HG02642 (cell line): ENCODE measurements around the gene LOX.

Experiments used
- ATAC-seq: cut with Tn5 transposase; IDR thresholded peaks from one replicate; pipeline ENCODE4 v1.9.1; 2021; ENCODE audit warnings: mild to moderate bottlenecking; ENCODE audit not compliant: unreplicated experiment, poor library complexity

The LOX gene

GRCh38 chr5:122056913-122057312 is 21.1 kb downstream of the LOX start:
- ATAC-seq = no peak

DNA sequence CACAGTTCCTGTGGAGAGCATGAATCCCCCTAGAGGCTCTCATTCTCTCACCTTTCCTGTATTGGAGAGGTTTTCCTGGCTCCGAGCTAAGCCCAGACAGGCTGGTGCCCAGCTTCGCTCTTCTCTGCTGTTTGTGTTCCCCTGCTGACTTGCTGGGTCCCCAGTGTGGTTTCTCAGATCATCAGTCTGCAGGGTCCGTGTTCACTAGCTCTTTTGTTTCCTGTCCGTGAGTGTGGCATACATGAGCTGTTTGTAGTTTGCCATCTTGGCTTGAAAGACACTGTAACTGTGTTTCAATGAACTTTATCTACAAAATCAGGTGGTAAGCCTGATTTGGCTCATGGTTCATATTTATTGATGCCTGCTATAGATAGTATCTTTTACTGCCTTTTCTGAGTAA is 23.8 kb downstream of the LOX start:
- ATAC-seq = no peak

DNA sequence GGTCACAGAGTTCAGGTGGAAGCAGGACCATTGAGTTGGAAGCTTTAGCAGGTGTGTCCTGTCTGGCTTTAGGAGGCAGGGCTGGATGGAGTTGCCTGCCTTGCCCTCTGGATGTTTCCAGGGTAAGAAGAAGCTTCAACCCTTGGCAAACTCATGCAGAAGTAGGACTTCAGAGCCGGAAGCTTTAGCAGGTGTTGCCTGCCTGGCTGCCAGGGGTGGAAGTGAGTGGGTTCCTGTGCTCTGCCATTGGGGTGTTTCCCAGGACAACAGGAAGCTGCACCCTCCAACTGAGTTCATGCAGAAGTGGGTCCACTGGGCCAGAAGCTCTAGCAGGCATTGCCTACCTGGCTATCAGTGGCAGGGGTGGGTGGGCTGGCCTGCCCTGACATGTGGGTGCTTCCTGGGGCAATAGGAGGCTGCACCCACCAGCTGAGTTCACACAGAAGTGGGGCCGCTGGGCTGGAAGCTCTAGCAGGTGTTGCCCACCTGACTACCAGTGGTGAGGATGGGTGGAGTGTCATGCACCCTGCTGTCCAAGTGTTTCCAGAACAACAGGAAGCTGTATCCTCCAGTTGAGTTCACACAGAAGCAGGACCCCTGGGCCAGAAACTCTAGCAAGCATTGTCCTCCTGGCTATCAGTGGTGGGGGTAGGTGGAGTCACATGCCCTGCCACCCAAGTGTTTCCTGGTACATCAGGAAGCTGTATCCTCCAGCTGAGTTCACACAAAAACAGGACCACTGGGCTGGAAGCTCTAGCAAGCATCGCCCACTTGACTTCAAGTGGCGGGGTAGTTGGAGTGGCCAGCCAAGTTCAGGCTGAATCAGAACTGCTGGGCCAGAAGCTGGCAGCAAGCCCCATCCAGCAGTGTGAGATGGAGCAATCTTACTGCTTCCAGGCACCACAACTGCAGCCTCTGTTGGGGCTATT is 24.6 kb downstream of the LOX start:
- no peak for ATAC-seq

DNA sequence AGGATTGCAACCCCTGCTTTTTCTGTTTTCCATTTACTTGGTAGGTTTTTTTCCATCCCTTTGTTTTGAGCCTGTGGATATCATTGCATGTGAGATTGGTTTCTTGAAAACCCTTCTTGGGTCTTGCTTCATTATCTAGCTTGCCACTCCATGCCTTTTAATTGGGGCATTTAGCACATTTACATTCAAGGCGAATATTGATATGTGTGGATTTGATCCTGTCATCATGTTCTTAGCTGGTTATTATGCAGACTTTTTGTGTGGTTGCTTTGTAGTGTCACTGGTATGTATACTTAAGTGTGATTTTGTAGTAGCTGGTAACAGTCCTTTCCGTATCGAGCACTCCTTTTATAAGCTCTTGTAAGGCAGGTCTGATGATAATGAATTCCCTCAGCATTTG is 26.5 kb downstream of the LOX start:
- ATAC-seq = no peak

DNA sequence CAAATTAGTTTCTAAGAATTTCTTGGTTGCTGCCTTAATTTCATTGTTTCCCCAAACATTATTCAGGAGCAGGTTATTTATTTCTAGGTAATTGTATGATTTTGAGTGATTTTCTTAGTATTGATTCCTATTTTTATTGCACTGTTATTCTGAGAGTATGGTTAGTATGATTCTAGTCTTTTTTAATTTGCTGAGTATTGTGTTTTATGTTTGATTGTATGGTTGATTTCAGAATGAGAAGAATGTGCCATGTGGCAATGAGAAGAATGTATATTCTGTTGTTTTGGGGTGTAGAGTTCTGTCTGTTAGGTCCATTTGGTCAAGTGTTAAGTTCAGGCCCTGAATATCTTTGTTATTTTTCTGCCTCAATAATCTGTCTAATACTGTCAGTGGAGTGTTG is 27.1 kb downstream of the LOX start:
- no peak for ATAC-seq

DNA sequence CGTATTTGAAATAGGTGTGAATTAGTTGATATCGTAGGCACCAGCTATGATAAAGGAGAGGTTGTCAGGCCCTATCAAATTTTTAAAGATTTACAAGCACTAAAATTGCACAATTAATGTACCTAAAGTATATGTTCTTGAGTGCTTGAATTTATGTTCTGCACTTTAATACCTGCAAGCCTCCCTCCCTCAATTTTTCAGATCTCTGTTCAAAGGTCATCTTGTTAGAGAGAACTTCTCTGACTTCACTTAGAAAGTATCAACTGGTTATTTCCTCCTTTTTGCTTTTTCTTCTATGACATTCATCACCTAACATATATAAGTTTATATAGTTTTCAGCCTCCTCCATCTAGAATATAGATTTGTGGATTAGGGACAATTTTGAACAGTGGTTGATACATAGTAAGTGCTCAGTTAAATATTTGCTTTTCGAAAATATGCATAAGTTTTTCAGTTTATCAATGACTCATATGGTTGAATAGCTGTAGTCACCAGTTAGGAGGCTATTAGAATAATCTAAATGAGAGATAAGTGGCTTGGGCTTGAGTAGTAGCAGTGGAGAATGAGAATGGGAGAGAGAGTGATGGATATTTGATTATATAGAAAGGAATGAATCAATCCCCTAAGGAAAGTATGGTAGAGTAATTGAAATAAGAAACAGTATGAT is 37.3 kb downstream of the LOX start:
- no peak for ATAC-seq

DNA sequence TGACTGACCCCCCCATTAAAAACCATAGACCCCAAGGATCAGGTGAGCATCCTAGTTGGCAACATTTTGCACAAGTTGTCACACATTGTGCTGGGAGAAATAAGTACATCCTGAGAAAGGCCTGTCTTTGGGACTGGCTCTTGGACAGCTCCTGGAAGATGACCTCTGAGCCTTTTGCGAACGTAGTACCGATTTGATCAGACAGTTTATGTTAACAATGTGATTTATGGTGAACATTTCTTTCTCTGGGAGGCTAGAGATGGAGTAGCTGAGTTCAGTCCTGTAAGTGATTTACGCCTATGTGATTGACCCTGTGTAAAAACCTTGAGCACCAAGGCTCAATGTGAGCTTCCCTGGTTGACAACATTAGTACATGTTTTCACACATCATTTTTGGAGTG is 41.7 kb downstream of the LOX start:
- no peak for ATAC-seq

DNA sequence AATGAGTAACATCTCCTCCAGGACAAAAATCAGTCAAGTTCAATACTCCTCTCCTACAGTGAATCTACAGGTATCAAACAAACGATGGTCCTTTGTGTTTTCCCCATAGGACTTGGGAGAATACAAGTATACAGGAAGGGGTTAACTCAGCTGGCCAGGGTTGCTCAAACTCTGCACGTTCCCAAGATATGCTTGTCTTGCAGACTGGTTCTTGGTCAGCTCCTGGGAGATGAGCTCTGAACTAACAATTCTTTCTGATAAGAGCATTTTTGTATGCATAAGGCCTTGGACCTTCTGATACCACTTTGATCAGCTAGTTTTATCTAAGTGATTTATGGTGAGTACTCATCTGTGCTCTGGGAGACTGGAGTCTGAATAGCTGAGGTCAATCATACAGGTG is 42.1 kb downstream of the LOX start:
- ATAC-seq = no peak

GRCh38 chr5:122031836-122032235 is 46.2 kb downstream of the LOX start:
- no peak for ATAC-seq

DNA sequence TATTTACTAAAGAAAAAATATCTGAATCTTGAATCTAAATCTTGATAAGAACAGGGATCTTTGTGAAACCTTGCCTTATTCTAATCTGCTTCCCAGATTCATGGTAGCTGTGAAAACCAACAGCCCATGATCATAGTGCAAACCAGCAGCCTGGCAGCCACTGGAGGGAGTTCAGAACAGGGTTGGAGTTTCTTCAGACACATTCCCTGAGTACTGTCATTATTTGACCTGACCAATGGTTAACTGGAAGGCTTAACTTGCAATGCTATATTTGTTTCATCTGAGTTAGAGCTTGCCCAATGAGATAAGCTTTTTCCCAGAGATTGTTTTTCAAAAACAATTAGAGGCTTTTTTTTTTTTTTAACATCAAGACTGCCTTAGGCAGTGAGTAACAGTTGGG is 47.8 kb downstream of the LOX start:
- ATAC-seq = no peak

- no peak for ATAC-seq
These were observed 48.2 kb downstream of the LOX start for GRCh38 chr5:122029818-122030217.

DNA sequence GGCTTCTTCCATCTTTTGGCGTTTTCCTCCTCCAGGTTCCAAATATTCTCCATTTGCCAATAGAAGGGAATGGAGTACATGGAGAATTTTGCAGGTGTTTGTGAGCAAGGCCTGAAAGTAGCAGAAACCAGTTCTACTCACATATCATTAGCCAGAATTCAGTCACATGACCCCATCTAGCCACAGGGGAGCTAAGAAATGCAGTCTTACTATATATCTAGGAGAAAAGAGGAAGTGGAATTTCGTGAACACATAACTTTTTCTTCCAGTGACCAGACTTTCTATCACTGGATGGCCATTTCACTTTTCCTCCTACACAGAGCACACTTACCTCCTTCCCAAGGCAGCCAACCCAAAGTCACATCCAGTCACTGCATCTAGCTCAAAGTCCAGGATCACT is 55.1 kb downstream of the LOX start:
- ATAC-seq = no peak

GRCh38 chr5:122019919-122020590 is 58.0 kb downstream of the LOX start:
- ATAC-seq = no peak

- no peak for ATAC-seq
These were observed 62.6 kb downstream of the LOX start for GRCh38 chr5:122015471-122015870.

- no peak for ATAC-seq
These were observed 63.7 kb downstream of the LOX start for GRCh38 chr5:122014236-122014935.
